ENCODE data around the gene TREML2.

The TREML2 gene

DNA sequence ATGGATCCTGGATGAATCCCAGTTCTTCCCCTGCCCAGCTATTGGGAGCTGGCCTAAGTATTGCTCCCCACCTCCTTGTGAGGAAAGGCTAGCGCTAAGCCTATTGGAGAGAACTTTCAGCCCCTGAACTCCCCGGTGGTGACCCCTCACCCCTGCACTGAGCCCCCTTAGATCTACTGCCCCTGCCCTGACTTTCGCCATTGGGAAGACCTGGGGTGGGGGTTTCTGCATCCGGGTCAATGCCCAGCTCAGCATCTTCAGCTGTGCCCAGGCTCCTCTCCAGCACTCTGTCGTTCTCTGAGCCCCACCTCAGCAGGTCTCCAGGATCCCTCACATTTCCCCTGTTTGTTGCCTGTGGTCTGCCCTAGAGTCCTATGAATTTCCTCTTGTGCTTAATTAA lies 36.2 kb upstream of the TREML2 start:
- TF ChIP-seq CEBPB (IDR thresholded peaks at IDR 0.05): no peak
- no peak for TF ChIP-seq RAD21 (IDR thresholded peaks at IDR 0.05; ENCODE audit: low read depth)
- no peak for TF ChIP-seq YY1 (IDR thresholded peaks at IDR 0.05; ENCODE audit: low read depth)
- TF ChIP-seq EGR1 (IDR thresholded peaks at IDR 0.05): no peak
- no peak for TF ChIP-seq TEAD4 (IDR thresholded peaks at IDR 0.05)
- no peak for TF ChIP-seq CREB1 (IDR thresholded peaks at IDR 0.05; ENCODE audit: low read depth)
- TF ChIP-seq TCF12 (IDR thresholded peaks at IDR 0.05; ENCODE audit: low read depth): no peak
- TF ChIP-seq FOXM1 (IDR thresholded peaks at IDR 0.05; ENCODE audit: borderline replicate concordance, low read depth): no peak
- TF ChIP-seq NFIC (IDR thresholded peaks at IDR 0.05): no peak
- no peak for TF ChIP-seq ZBTB7A (IDR thresholded peaks at IDR 0.05; ENCODE audit: low read depth)
- TF ChIP-seq EP300 (IDR thresholded peaks at IDR 0.05; ENCODE audit: borderline replicate concordance): no peak
- TF ChIP-seq TAF1 (IDR thresholded peaks at IDR 0.05; ENCODE audit: low read depth): no peak
- TF ChIP-seq, protein P1, sequence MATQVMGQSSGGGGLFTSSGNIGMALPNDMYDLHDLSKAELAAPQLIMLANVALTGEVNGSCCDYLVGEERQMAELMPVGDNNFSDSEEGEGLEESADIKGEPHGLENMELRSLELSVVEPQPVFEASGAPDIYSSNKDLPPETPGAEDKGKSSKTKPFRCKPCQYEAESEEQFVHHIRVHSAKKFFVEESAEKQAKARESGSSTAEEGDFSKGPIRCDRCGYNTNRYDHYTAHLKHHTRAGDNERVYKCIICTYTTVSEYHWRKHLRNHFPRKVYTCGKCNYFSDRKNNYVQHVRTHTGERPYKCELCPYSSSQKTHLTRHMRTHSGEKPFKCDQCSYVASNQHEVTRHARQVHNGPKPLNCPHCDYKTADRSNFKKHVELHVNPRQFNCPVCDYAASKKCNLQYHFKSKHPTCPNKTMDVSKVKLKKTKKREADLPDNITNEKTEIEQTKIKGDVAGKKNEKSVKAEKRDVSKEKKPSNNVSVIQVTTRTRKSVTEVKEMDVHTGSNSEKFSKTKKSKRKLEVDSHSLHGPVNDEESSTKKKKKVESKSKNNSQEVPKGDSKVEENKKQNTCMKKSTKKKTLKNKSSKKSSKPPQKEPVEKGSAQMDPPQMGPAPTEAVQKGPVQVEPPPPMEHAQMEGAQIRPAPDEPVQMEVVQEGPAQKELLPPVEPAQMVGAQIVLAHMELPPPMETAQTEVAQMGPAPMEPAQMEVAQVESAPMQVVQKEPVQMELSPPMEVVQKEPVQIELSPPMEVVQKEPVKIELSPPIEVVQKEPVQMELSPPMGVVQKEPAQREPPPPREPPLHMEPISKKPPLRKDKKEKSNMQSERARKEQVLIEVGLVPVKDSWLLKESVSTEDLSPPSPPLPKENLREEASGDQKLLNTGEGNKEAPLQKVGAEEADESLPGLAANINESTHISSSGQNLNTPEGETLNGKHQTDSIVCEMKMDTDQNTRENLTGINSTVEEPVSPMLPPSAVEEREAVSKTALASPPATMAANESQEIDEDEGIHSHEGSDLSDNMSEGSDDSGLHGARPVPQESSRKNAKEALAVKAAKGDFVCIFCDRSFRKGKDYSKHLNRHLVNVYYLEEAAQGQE (IDR thresholded peaks at IDR 0.05; ENCODE audit: low read depth): no peak
- TF ChIP-seq USF1 (IDR thresholded peaks at IDR 0.05): no peak
- no peak for TF ChIP-seq MAX (IDR thresholded peaks at IDR 0.05)

GRCh38 chr6:41236276-41236675 lies 35.3 kb upstream of the TREML2 start:
- TF ChIP-seq USF1 (IDR thresholded peaks at IDR 0.05) (no peak), RAD21 (IDR thresholded peaks at IDR 0.05; ENCODE audit: low read depth) (no peak)

GRCh38 chr6:41232667-41233066 lies 31.7 kb upstream of the TREML2 start:
- no peak for TF ChIP-seq CEBPB (IDR thresholded peaks at IDR 0.05)
- TF ChIP-seq EP300 (IDR thresholded peaks at IDR 0.05; ENCODE audit: borderline replicate concordance): 0 out of 2 replicates have a peak, but pooled peaks have one; percentile 17
- no peak for TF ChIP-seq ZBTB7A (IDR thresholded peaks at IDR 0.05; ENCODE audit: low read depth)
- no peak for TF ChIP-seq CREB1 (IDR thresholded peaks at IDR 0.05; ENCODE audit: low read depth)
- TF ChIP-seq FOXM1 (IDR thresholded peaks at IDR 0.05; ENCODE audit: borderline replicate concordance, low read depth): no peak

DNA sequence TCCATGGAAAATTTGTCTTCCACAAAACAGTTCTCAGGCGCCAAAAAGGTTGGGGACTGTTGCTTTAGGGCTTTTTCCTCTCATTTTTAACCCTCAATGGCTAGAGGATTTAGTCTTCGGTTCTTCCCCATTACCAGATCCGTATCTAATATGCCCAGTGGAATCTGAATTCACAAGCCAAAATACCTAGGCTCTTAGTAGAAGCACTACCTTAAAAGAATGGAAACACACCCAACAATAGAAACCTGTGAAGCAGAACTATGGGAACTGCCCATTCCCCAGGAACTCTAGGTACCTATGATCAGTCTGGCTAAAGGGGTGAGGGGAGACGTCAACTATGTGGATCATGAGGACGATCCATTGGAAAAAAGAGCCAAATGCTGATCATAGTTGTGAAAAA lies 30.3 kb upstream of the TREML2 start:
- peak; percentile 45; the same call in 1 of the 2 replicates for TF ChIP-seq TCF12 (IDR thresholded peaks at IDR 0.05; ENCODE audit: low read depth)
- TF ChIP-seq CEBPB (IDR thresholded peaks at IDR 0.05): no peak
- TF ChIP-seq MAX (IDR thresholded peaks at IDR 0.05): no peak
- no peak for TF ChIP-seq YY1 (IDR thresholded peaks at IDR 0.05; ENCODE audit: low read depth)
- TF ChIP-seq CREB1 (IDR thresholded peaks at IDR 0.05; ENCODE audit: low read depth): no peak
- TF ChIP-seq, protein P1 (IDR thresholded peaks at IDR 0.05; ENCODE audit: low read depth): no peak
- TF ChIP-seq USF1 (IDR thresholded peaks at IDR 0.05): no peak
- TF ChIP-seq EP300 (IDR thresholded peaks at IDR 0.05; ENCODE audit: borderline replicate concordance): peak; percentile 49; the same call in 1 of the 2 replicates
- TF ChIP-seq TAF1 (IDR thresholded peaks at IDR 0.05; ENCODE audit: low read depth): no peak
- TF ChIP-seq EGR1 (IDR thresholded peaks at IDR 0.05): no peak
- TF ChIP-seq NFIC (IDR thresholded peaks at IDR 0.05): no peak
- no peak for TF ChIP-seq ZBTB7A (IDR thresholded peaks at IDR 0.05; ENCODE audit: low read depth)
- no peak for TF ChIP-seq RAD21 (IDR thresholded peaks at IDR 0.05; ENCODE audit: low read depth)
- TF ChIP-seq TEAD4 (IDR thresholded peaks at IDR 0.05): peak; percentile 53
- TF ChIP-seq FOXM1 (IDR thresholded peaks at IDR 0.05; ENCODE audit: borderline replicate concordance, low read depth): peak; percentile 58

- TF ChIP-seq FOXM1 (IDR thresholded peaks at IDR 0.05; ENCODE audit: borderline replicate concordance, low read depth): no peak
- TF ChIP-seq YY1 (IDR thresholded peaks at IDR 0.05; ENCODE audit: low read depth): no peak
- TF ChIP-seq CEBPB (IDR thresholded peaks at IDR 0.05): no peak
- no peak for TF ChIP-seq EGR1 (IDR thresholded peaks at IDR 0.05)
- TF ChIP-seq CREB1 (IDR thresholded peaks at IDR 0.05; ENCODE audit: low read depth): no peak
- TF ChIP-seq TEAD4 (IDR thresholded peaks at IDR 0.05): no peak
- TF ChIP-seq NFIC (IDR thresholded peaks at IDR 0.05): no peak
- no peak for TF ChIP-seq MAX (IDR thresholded peaks at IDR 0.05)
- TF ChIP-seq USF1 (IDR thresholded peaks at IDR 0.05): no peak
- TF ChIP-seq TCF12 (IDR thresholded peaks at IDR 0.05; ENCODE audit: low read depth): no peak
- TF ChIP-seq TAF1 (IDR thresholded peaks at IDR 0.05; ENCODE audit: low read depth): no peak
Observed at GRCh38 chr6:41229721-41230120, 28.8 kb upstream of the TREML2 start.

Data from Ishikawa (cell line).